ENCODE measurements around the gene DIO3. TPM values are rescaled to one million over a fixed set of nuclear protein-coding genes. Genes with fewer than 3 reads are reported as not detected.

Gene DIO3
- total and polyA plus RNA-seq, 8 donors, result 0.12 to 2.1 (median 0.79) TPM

GRCh38 chr14:101560534-101561113 is 671 bp upstream of the DIO3 start:
- H3K27me3 ChIP-seq, result peaks cover 0 to 36% (median 11%) of the 10 kb centered on the region in 4 donors
- no peak for TF ChIP-seq CTCF (IDR thresholded peaks at IDR 0.05)
- no peak for ATAC-seq

GRCh38 chr14:101561897-101562490 is 699 bp downstream of the DIO3 start:
- Histone ChIP-seq H3K4me3 (no peak overlapping the region), H3K4me1 (no peaks in the 10 kb centered on the region), H3K9me3 (no peaks in the 10 kb centered on the region), H3K27me3 (peaks cover 0 to 42% (median 11%) of the 10 kb centered on the region in 4 donors), H3K36me3 (no peaks in the 10 kb centered on the region), H3K27ac (no peak overlapping the region)
- ATAC-seq, result no peak
- intact Hi-C loops (cut with DNase I), result no loop called here
- WGBS, 2 donors, result 68 to 73% methylated on average over 51 of the region's 51 CpGs
- DNase-seq, result peak in 1 of 6 donors; percentile 51
- TF ChIP-seq CTCF (IDR thresholded peaks at IDR 0.05), result no peak
- FAIRE-seq, result no peak

More at GRCh38 chr14:101560534-101561113, 671 bp upstream of the DIO3 start:
- FAIRE-seq (no peak), DNase-seq (no peak)
- intact Hi-C loops (cut with DNase I), result no loop called here
- H3K4me3 ChIP-seq, result peak overlapping the region in 1 of 4 donors; percentile 42
- no peaks in the 10 kb centered on the region for H3K9me3 ChIP-seq
- no peaks in the 10 kb centered on the region for H3K4me1 ChIP-seq
- H3K36me3 ChIP-seq, result no peaks in the 10 kb centered on the region
- 2 to 8% methylated on average over 22 to 106 of the region's 106 CpGs for WGBS, 2 donors
- no peak overlapping the region for H3K27ac ChIP-seq

GRCh38 chr14:101562659-101563351 is 1.5 kb downstream of the DIO3 start:
- Histone ChIP-seq H3K36me3 (no peaks in the 10 kb centered on the region), H3K4me1 (no peaks in the 10 kb centered on the region), H3K4me3 (no peak overlapping the region), H3K9me3 (no peaks in the 10 kb centered on the region), H3K27me3 (peaks cover 0 to 42% (median 11%) of the 10 kb centered on the region in 4 donors), H3K27ac (no peak overlapping the region)
- WGBS, 2 donors, result 10 to 12% methylated on average over 23 of the region's 23 CpGs
- DNase-seq, result peak in 1 of 6 donors; percentile 28
- no peak for TF ChIP-seq CTCF (IDR thresholded peaks at IDR 0.05)
- ATAC-seq, result no peak
- FAIRE-seq, result no peak
- intact Hi-C loops (cut with DNase I), result no loop called here

- no peak for ATAC-seq
- TF ChIP-seq CTCF (IDR thresholded peaks at IDR 0.05), result no peak
- H3K4me1 ChIP-seq, result no peaks in the 10 kb centered on the region
- peaks cover 0 to 42% (median 11%) of the 10 kb centered on the region in 4 donors for H3K27me3 ChIP-seq
- no peak overlapping the region for H3K4me3 ChIP-seq
- intact Hi-C loops (cut with DNase I), result no loop called here
- no peaks in the 10 kb centered on the region for H3K9me3 ChIP-seq
- WGBS, 2 donors, result 3% methylated on average over 13 of the region's 13 CpGs
- DNase-seq, result no peak
- H3K36me3 ChIP-seq, result no peaks in the 10 kb centered on the region
- H3K27ac ChIP-seq, result no peak overlapping the region
- no peak for FAIRE-seq
Observed at GRCh38 chr14:101563352-101563653, 2.0 kb downstream of the DIO3 start.
